Ishikawa (cell line): ENCODE results near the gene FGD3.
A peak's percentile ranks its signal among the peaks of the same experiment; 100 is the strongest.

Experiments
- CEBPB ChIP-seq: IDR thresholded peaks from 2 replicates; pipeline ENCODE4 v1.6.1; 2012
- CREB1 ChIP-seq: IDR thresholded peaks from 2 replicates; pipeline ENCODE4 v1.6.1; 2012; ENCODE audit warnings: low read depth
- EGR1 ChIP-seq: IDR thresholded peaks from 2 replicates; pipeline ENCODE4 v1.6.1; 2012
- EP300 ChIP-seq: IDR thresholded peaks from 2 replicates; pipeline ENCODE4 v1.6.1; 2012; ENCODE audit warnings: borderline replicate concordance
- FOXM1 ChIP-seq: IDR thresholded peaks from 2 replicates; pipeline ENCODE4 v1.6.1; 2012; ENCODE audit warnings: low read depth, borderline replicate concordance
- MAX ChIP-seq: IDR thresholded peaks from 2 replicates; pipeline ENCODE4 v1.6.1; 2012
- NFIC ChIP-seq: IDR thresholded peaks from 2 replicates; pipeline ENCODE4 v1.6.1; 2012
- RAD21 ChIP-seq: IDR thresholded peaks from 2 replicates; pipeline ENCODE4 v1.6.1; 2012; ENCODE audit warnings: low read depth
- TAF1 ChIP-seq: IDR thresholded peaks from 2 replicates; pipeline ENCODE4 v1.6.1; 2012; ENCODE audit warnings: low read depth, mild to moderate bottlenecking
- TCF12 ChIP-seq: IDR thresholded peaks from 2 replicates; pipeline ENCODE4 v1.6.1; 2012; ENCODE audit warnings: low read depth
- TEAD4 ChIP-seq: IDR thresholded peaks from 2 replicates; pipeline ENCODE4 v1.6.1; 2012
- YY1 ChIP-seq: IDR thresholded peaks from 2 replicates; pipeline ENCODE4 v1.6.1; 2012; ENCODE audit warnings: low read depth
- ZBTB7A ChIP-seq: IDR thresholded peaks from 2 replicates; pipeline ENCODE4 v1.6.1; 2012; ENCODE audit warnings: low read depth
- TF ChIP-seq, protein P1 (sequence below): IDR thresholded peaks from 2 replicates; pipeline ENCODE4 v1.6.1; 2012; ENCODE audit warnings: low read depth, mild to moderate bottlenecking
- TF ChIP-seq, protein P2 (sequence below): IDR thresholded peaks from 2 replicates; pipeline ENCODE4 v1.6.1; 2012

The FGD3 gene

DNA sequence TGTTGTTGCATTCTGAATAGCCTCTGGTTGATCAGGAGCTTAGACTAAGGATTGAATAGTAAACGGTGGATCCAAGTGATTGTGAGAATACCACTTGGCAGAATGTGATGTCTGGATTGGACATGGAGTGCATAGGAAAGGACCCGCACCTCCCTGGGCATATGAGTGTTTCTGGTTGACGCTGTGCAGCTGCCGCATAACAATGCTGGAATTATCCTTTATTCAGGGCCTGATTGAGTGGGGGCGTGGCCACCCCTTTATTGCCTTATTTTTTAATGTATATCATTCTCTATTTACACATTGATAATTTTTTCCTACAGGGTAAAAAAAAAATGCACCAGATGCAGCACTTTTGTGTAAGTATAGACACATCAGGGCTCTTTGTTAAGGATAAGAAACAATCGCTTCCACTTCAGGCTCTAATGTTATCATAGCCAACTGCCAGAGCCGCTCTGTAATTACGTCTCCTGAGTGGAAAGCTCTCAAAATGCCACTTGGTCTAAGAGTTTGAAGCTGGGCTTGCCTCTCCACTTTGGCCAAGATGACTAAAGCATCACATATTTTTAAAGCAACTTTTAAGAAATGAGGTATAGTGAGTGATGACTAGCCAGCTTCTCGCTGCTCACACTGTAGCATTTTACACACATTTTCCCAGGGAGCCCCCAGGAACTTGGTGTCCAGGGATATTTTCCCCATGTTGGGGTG, 5.7 kb downstream of the FGD3 start:
- TF ChIP-seq TAF1, result no peak
- TF ChIP-seq CEBPB, result no peak
- TF ChIP-seq NFIC, result no peak
- no peak for TF ChIP-seq YY1
- TF ChIP-seq TCF12, result no peak
- TF ChIP-seq CREB1, result no peak
- no peak for TF ChIP-seq TEAD4
- TF ChIP-seq RAD21, result no peak
- TF ChIP-seq, protein P1, sequence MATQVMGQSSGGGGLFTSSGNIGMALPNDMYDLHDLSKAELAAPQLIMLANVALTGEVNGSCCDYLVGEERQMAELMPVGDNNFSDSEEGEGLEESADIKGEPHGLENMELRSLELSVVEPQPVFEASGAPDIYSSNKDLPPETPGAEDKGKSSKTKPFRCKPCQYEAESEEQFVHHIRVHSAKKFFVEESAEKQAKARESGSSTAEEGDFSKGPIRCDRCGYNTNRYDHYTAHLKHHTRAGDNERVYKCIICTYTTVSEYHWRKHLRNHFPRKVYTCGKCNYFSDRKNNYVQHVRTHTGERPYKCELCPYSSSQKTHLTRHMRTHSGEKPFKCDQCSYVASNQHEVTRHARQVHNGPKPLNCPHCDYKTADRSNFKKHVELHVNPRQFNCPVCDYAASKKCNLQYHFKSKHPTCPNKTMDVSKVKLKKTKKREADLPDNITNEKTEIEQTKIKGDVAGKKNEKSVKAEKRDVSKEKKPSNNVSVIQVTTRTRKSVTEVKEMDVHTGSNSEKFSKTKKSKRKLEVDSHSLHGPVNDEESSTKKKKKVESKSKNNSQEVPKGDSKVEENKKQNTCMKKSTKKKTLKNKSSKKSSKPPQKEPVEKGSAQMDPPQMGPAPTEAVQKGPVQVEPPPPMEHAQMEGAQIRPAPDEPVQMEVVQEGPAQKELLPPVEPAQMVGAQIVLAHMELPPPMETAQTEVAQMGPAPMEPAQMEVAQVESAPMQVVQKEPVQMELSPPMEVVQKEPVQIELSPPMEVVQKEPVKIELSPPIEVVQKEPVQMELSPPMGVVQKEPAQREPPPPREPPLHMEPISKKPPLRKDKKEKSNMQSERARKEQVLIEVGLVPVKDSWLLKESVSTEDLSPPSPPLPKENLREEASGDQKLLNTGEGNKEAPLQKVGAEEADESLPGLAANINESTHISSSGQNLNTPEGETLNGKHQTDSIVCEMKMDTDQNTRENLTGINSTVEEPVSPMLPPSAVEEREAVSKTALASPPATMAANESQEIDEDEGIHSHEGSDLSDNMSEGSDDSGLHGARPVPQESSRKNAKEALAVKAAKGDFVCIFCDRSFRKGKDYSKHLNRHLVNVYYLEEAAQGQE, result no peak
- no peak for TF ChIP-seq EGR1
- TF ChIP-seq ZBTB7A, result no peak
- no peak for TF ChIP-seq MAX
- no peak for TF ChIP-seq FOXM1
- TF ChIP-seq, protein P2, sequence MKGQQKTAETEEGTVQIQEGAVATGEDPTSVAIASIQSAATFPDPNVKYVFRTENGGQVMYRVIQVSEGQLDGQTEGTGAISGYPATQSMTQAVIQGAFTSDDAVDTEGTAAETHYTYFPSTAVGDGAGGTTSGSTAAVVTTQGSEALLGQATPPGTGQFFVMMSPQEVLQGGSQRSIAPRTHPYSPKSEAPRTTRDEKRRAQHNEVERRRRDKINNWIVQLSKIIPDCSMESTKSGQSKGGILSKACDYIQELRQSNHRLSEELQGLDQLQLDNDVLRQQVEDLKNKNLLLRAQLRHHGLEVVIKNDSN, result no peak
- TF ChIP-seq EP300, result no peak

DNA sequence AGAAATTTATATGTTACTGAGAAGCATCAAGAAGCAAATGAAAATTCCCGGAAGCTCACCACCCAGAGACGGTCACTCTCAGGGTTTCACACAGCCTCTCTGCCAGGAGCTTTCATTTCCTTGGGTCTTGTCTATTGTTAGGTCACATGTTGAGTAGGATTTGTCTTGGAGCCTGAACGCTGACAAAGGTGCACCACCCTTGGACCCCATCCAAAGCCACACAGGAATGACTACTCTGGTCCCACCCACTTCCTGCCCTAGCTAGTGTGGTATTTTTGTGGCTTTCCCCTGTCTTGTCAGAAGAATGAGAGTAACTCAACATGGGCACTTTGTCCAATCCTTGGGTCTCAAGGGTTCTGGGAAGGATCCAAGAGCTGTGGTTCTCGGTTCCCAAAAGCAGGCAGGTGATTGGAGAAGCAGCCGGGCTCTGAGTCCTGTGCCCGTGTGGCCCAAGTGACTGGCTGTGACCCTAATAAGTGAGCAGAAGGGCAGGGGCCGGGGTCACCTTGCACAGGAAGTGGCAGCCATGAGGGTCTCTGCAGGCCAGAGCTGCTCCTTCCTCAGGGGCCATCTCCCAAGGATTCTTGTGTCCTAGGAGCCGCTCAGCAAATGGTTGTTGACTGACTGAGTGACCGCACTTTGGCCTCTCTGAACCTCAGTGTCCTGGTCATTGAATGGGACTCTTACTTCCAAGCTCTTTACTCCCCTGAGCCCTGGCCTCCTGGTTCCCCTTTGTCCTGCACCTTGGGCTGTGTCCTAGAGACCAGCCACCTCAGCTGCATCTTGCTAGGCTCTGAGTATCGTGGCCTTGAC, 6.9 kb downstream of the FGD3 start:
- no peak for TF ChIP-seq EGR1
- TF ChIP-seq, protein P1, result no peak
- TF ChIP-seq TEAD4, result no peak
- TF ChIP-seq NFIC, result peak; percentile 91
- no peak for TF ChIP-seq YY1
- peak; percentile 45; the same call in 1 of the 2 replicates for TF ChIP-seq TCF12
- TF ChIP-seq CEBPB, result no peak
- TF ChIP-seq MAX, result no peak
- TF ChIP-seq, protein P2, result peak; percentile 78
- TF ChIP-seq EP300, result peak; percentile 49; the same call in 1 of the 2 replicates
- TF ChIP-seq ZBTB7A, result no peak
- no peak for TF ChIP-seq FOXM1
- no peak for TF ChIP-seq RAD21
- no peak for TF ChIP-seq TAF1
- no peak for TF ChIP-seq CREB1

DNA sequence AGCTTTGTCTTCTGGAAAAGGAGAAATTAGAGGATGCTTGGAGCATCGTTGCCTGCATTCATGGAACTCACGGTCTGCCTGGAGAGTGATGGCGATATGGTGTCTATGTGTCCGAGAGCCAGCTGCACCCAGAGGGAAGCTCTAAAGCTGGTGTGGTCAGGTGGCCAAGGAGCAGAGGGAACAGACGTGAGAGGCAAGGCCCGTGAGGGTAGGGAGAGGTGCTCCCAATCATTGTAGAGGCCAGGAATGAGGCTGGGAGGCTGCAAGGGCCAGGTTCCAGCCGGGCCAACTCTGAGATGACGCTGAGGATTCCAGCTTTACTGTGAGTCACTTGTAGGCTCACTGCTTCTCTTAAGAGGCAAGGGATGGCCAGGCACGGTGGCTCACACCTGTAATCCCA, 7.6 kb downstream of the FGD3 start:
- TF ChIP-seq TCF12 (no peak), TEAD4 (no peak), MAX (no peak), EGR1 (no peak), CREB1 (no peak), CEBPB (no peak), NFIC (no peak), YY1 (no peak), RAD21 (no peak), ZBTB7A (no peak), TAF1 (no peak), FOXM1 (no peak), EP300 (no peak)
- TF ChIP-seq, protein P2, result no peak
- TF ChIP-seq, protein P1, result no peak
